Suprapubic skin (tissue), 4 donors: ENCODE data around the gene TBCC. TPM values are rescaled to one million over a fixed set of nuclear protein-coding genes. Genes with fewer than 3 reads are reported as not detected.
"Not testable (repeated sequence)": the region's sequence is repeated elsewhere in the genome, so short reads cannot be mapped to it uniquely, and the experiment has no call there.

Experiments
- DNase-seq, 2 donors: peaks; one replicate each; pipeline ENCODE4 v3.0.0-alpha.2; 2019; ENCODE audit warnings: low spot score in 2 of 2
- H3K27ac ChIP-seq: fragments of 200-600 bp; sonication (generic); one replicate; pipeline ENCODE4 v1.5.1; 2019
- H3K27me3 ChIP-seq: fragments of 200-600 bp; sonication (generic); one replicate; pipeline ENCODE4 v1.5.1; 2019
- H3K36me3 ChIP-seq: fragments of 200-600 bp; sonication (generic); one replicate; pipeline ENCODE4 v1.5.1; 2019
- H3K4me1 ChIP-seq: fragments of 200-600 bp; sonication (generic); one replicate; pipeline ENCODE4 v1.5.1; 2019
- H3K4me3 ChIP-seq: fragments of 200-600 bp; sonication (generic); one replicate; pipeline ENCODE4 v1.5.1; 2019; ENCODE audit warnings: mild to moderate bottlenecking
- H3K9me3 ChIP-seq: fragments of 200-600 bp; sonication (generic); one replicate; pipeline ENCODE4 v1.5.1; 2019
- CTCF ChIP-seq, 2 donors: fragments of 200-600 bp in 1 of 2; fragments of 450-650 bp in 1 of 2; sonication (generic) in 1 of 2; IDR thresholded peaks; one replicate each; pipeline ENCODE4 v1.5.1; 2016 to 2019; ENCODE audit warnings: antibody characterized with exemption in 2 of 2, mild to moderate bottlenecking in 1 of 2, moderate library complexity in 1 of 2
- EP300 ChIP-seq: sonication (generic); formaldehyde crosslinking; IDR thresholded peaks from one replicate; pipeline ENCODE4 v1.6.1; 2017; ENCODE audit warnings: antibody characterized with exemption
- POLR2A ChIP-seq, 2 donors: fragments of 450-650 bp; IDR thresholded peaks; one replicate each; pipeline ENCODE4 v1.6.1; 2017; ENCODE audit warnings: antibody characterized with exemption in 2 of 2, mild to moderate bottlenecking in 2 of 2, moderate library complexity in 2 of 2
- POLR2AphosphoS5 ChIP-seq, 3 donors: sonication (generic); formaldehyde crosslinking; IDR thresholded peaks; one replicate each; pipeline ENCODE4 v1.6.1; 2017; ENCODE audit warnings: antibody characterized with exemption in 3 of 3
- WGBS: methylation state at CpG from one replicate; pipeline ENCODE4 v1.1.5; 2018; 5-methylcytosine and 5-hydroxymethylcytosine counted together
- total RNA-seq, 4 donors: library from RNA; depleted of rRNA; stranded (reverse); fragments of >200 nt; gene quantifications; one replicate each; pipeline ENCODE4 v1.1.0, GENCODE V29; 2016

Gene TBCC
- total RNA-seq, 4 donors from 2014 or later: 25.6 to 51.9 (median 30.2) TPM

GRCh38 chr6:42708096-42708495 lies 37.8 kb downstream of the TBCC start:
- 100% methylated on average over 5 of the region's 11 CpGs for WGBS
- Histone ChIP-seq H3K4me1 (no peaks in the 10 kb centered on the region), H3K27me3 (no peaks in the 10 kb centered on the region), H3K36me3 (no peaks in the 10 kb centered on the region), H3K27ac (no peak overlapping the region), H3K9me3 (no peaks in the 10 kb centered on the region), H3K4me3 (no peak overlapping the region)
- TF ChIP-seq POLR2A (IDR thresholded peaks at IDR 0.05) (no peak), EP300 (no peak), CTCF (IDR thresholded peaks at IDR 0.05) (no peak), POLR2AphosphoS5 (IDR thresholded peaks at IDR 0.05) (no peak)
- DNase-seq: no peak

- TF ChIP-seq POLR2AphosphoS5 (IDR thresholded peaks at IDR 0.05) (no peak), POLR2A (IDR thresholded peaks at IDR 0.05) (no peak), CTCF (IDR thresholded peaks at IDR 0.05) (no peak), EP300 (no peak)
- Histone ChIP-seq H3K36me3 (no peaks in the 10 kb centered on the region), H3K9me3 (no peaks in the 10 kb centered on the region), H3K27ac (no peak overlapping the region), H3K4me1 (no peaks in the 10 kb centered on the region), H3K4me3 (no peak overlapping the region), H3K27me3 (no peaks in the 10 kb centered on the region)
- WGBS: 93% methylated on average over 7 of the region's 7 CpGs
- no peak for DNase-seq
These were observed 38.3 kb downstream of the TBCC start for GRCh38 chr6:42707595-42707994.

- TF ChIP-seq POLR2A (IDR thresholded peaks at IDR 0.05) (no peak), EP300 (no peak), CTCF (IDR thresholded peaks at IDR 0.05) (no peak), POLR2AphosphoS5 (IDR thresholded peaks at IDR 0.05) (no peak)
- H3K9me3 ChIP-seq: no peaks in the 10 kb centered on the region
- H3K27me3 ChIP-seq: no peaks in the 10 kb centered on the region
- WGBS: 67% methylated on average over 3 of the region's 4 CpGs
- no peaks in the 10 kb centered on the region for H3K4me1 ChIP-seq
- no peak for DNase-seq
- no peak overlapping the region for H3K4me3 ChIP-seq
- no peak overlapping the region for H3K27ac ChIP-seq
- H3K36me3 ChIP-seq: no peaks in the 10 kb centered on the region
These were observed 40.9 kb downstream of the TBCC start for GRCh38 chr6:42704937-42705374.

- no peak overlapping the region for H3K4me3 ChIP-seq
- H3K27me3 ChIP-seq: no peaks in the 10 kb centered on the region
- H3K27ac ChIP-seq: no peak overlapping the region
- H3K36me3 ChIP-seq: no peaks in the 10 kb centered on the region
- DNase-seq: no peak
- no peaks in the 10 kb centered on the region for H3K4me1 ChIP-seq
- 33% methylated on average over 16 of the region's 24 CpGs for WGBS
- TF ChIP-seq POLR2A (IDR thresholded peaks at IDR 0.05) (no peak), EP300 (no peak), POLR2AphosphoS5 (IDR thresholded peaks at IDR 0.05) (no peak), CTCF (IDR thresholded peaks at IDR 0.05) (no peak)
- H3K9me3 ChIP-seq: no peaks in the 10 kb centered on the region
These were observed 41.5 kb downstream of the TBCC start for GRCh38 chr6:42704251-42704936.

GRCh38 chr6:42702786-42703185 lies 43.1 kb downstream of the TBCC start:
- H3K36me3 ChIP-seq, H3K4me3 ChIP-seq, H3K9me3 ChIP-seq, H3K27ac ChIP-seq, H3K27me3 ChIP-seq, DNase-seq, H3K4me1 ChIP-seq: not testable (repeated sequence)
- WGBS: 93% methylated on average over 3 of the region's 3 CpGs

- Histone ChIP-seq H3K27me3 (no peaks in the 10 kb centered on the region), H3K9me3 (no peaks in the 10 kb centered on the region), H3K36me3 (no peaks in the 10 kb centered on the region), H3K27ac (no peak overlapping the region), H3K4me3 (no peak overlapping the region), H3K4me1 (no peaks in the 10 kb centered on the region)
- WGBS: 85% methylated on average over 2 of the region's 2 CpGs
- no peak for TF ChIP-seq POLR2A (IDR thresholded peaks at IDR 0.05)
- no peak for TF ChIP-seq POLR2AphosphoS5 (IDR thresholded peaks at IDR 0.05)
- no peak for TF ChIP-seq CTCF (IDR thresholded peaks at IDR 0.05)
- DNase-seq: no peak
These were observed 43.7 kb downstream of the TBCC start for GRCh38 chr6:42702200-42702599.
